GM18951 (cell line): Measurements from ENCODE around the gene PDZD2.
"Not testable (repeated sequence)": the region's sequence is repeated elsewhere in the genome, so short reads cannot be mapped to it uniquely, and the experiment has no call there.

Source experiments
- POLR2A ChIP-seq: IDR thresholded peaks from 4 replicates; pipeline ENCODE4 v1.6.1; 2011; ENCODE audit warnings: mild to moderate bottlenecking; ENCODE audit not compliant: insufficient read length, insufficient read depth; ENCODE audit errors: extremely low read depth
- in situ Hi-C: fragments of 300-500 bp; cut with MboI; formaldehyde crosslinking; loops from one replicate; pipeline ENCODE4 v1.12.0; 2022; ENCODE audit warnings: low sequenced_read_pairs, mixed read lengths, inconsistent platforms; ENCODE audit not compliant: unreplicated experiment

Gene PDZD2

GRCh38 chr5:31638748-31639418 lies at the start of gene PDZD2:
TSS of gene PDZD2 (plus strand) at chr5:31639131.
- in situ Hi-C loops = no loop called here
- TF ChIP-seq POLR2A = no peak

DNA sequence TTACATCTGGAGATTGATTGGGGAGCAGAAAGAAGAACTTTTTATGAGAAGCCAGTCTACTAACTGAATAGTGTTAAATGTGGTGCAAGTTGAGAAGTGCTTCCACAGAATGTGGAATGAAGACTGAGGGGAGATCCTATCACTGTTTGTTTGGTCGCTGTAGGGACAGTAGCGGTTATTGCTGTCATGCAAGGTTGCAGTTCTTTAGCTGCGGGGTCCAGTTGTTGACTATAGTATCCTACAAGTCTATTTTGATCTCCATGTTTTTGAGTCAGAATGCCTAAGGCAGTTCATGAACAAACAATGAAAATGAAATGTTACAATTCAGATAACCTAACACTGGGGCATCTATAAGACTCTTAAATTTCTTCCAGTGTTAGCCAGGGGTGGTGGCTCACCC lies 45.3 kb upstream of the PDZD2 start:
- in situ Hi-C loops = loop anchor here (25.0 kb wide), 1 partner anchor 219 kb away; no protein-coding TSS in a partner anchor

GRCh38 chr5:31596354-31596753 lies 42.6 kb upstream of the PDZD2 start:
- TF ChIP-seq POLR2A = no peak
- in situ Hi-C loops = loop anchor here (25.0 kb wide), 1 partner anchor 216 kb away; no protein-coding TSS in a partner anchor

More for the DNA sequence above, 45.3 kb upstream of the PDZD2 start:
- TF ChIP-seq POLR2A = no peak

- in situ Hi-C loops = loop anchor here (25.0 kb wide), 1 partner anchor 213 kb away; no protein-coding TSS in a partner anchor
- no peak for TF ChIP-seq POLR2A
Measured at GRCh38 chr5:31598640-31599611, 40.0 kb upstream of the PDZD2 start.

- in situ Hi-C loops = not testable (repeated sequence)
Measured at GRCh38 chr5:31602305-31602704, 36.6 kb upstream of the PDZD2 start.

GRCh38 chr5:31604240-31604639 lies 34.7 kb upstream of the PDZD2 start:
- no peak for TF ChIP-seq POLR2A
- in situ Hi-C loops = no loop called here

GRCh38 chr5:31604644-31605043 lies 34.3 kb upstream of the PDZD2 start:
- in situ Hi-C loops = no loop called here
- TF ChIP-seq POLR2A = no peak

GRCh38 chr5:31605920-31606319 lies 33.0 kb upstream of the PDZD2 start:
- TF ChIP-seq POLR2A = no peak
- in situ Hi-C loops = no loop called here

GRCh38 chr5:31607546-31607945 lies 31.4 kb upstream of the PDZD2 start:
- no peak for TF ChIP-seq POLR2A

DNA sequence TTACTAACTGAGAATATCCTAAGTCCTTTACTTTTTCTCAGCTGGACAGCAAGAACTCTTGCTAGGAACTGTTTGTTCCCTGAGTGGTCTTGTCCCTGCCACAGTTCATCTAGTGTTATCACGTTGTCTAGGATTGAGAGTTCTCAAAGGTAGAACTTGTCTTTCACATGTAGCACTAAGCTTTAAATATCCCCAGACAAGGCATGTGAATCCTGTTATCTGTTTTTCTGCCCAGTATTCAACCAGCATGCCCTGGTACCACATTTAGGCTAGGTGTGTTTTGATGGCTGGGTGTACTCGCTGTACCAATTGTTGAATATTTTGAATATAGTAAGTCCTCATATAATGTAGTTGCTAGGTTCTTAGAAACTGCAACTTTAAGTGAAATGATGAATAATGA lies 27.9 kb upstream of the PDZD2 start:
- TF ChIP-seq POLR2A = no peak
- in situ Hi-C loops = no loop called here

More at GRCh38 chr5:31607546-31607945, 31.4 kb upstream of the PDZD2 start:
- in situ Hi-C loops = no loop called here

DNA sequence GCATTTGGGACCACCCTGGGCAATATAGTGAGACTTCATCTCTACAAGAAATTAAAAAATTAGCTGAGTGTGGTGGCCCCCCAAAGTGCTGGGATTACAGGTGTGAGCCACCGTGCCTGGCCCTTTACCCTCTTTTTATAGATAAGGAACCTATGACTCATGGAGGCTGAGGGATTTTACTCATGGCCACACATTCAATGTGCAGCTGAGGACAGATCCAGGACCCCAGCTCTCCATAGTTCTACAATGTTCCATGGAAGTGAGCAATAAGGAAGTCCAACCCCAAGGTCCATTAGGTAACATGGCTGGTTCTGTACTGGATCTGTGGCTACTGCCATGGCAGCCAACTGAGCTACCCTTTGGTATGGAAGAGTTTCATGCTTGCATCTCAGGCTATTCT lies 25.3 kb upstream of the PDZD2 start:
- in situ Hi-C loops = no loop called here
- TF ChIP-seq POLR2A = no peak

DNA sequence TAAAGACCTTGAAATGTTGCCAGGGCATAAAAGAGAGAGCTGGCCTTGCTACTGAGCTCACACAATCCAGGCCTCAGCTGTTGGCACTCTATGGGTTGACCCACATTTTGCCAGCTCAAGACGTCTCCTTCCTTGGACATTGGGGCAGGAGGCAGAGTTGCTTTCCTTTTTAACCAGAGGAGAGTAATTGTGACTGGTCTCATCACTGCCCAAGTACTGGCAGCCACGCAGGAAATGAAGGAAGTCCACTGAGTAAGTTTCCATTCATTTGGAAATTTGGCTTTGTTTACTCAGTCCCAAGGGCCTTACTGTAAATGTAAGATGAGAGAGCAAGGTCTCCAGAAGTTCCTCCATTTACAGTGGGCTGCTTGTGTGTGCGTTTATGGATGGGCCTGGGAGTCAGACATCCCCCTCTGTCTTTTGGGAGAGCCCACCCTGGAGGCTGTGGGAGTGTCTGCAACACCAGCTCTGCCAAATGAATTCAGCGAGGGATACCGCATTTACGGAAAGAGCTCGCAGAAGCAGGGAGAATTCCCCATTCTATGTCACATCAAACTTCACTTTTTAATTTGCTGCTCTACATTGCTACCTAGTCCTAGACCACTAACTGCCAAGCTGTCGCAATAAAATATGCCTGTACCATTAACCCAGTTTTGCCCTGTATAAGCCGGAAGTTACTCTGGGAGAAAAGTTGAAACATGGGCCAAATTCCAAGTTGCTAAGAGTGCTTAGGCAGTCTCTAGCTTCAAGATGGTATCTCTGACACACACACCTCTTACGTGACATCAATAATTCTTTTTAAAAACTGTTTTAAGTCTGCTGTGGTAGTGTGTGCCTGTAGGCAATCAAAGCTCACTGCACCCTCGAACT lies 24.5 kb upstream of the PDZD2 start:
- no peak for TF ChIP-seq POLR2A
- in situ Hi-C loops = no loop called here

- in situ Hi-C loops = no loop called here
Measured at GRCh38 chr5:31617867-31618266, 21.1 kb upstream of the PDZD2 start.

More at GRCh38 chr5:31617867-31618266, 21.1 kb upstream of the PDZD2 start:
- TF ChIP-seq POLR2A = no peak
